Measurements from ENCODE around the gene SYNRG.

GRCh38 chr17:37507111-37507510 lies 102.1 kb downstream of the SYNRG start:
- TF ChIP-seq TAF1 (IDR thresholded peaks at IDR 0.05; ENCODE audit: low read depth, low read length) = no peak
- TF ChIP-seq POLR2A (IDR thresholded peaks at IDR 0.05; ENCODE audit: low read depth, low read length) = no peak
- no peak for TF ChIP-seq POLR2AphosphoS5 (IDR thresholded peaks at IDR 0.05; ENCODE audit: low read depth, low read length)
- no peak for TF ChIP-seq SPI1 (IDR thresholded peaks at IDR 0.05; ENCODE audit: low read depth, low read length)

Measured in GM12891 (cell line).